Right hindlimb (tissue), 1 donor: ENCODE results near the gene NHEJ1.

Experiments used
- DNase-seq: peaks from one replicate; pipeline ENCODE4 v3.0.0-alpha.2; 2018

The NHEJ1 gene

GRCh38 chr2:219182331-219183150 is 21.9 kb upstream of the NHEJ1 start:
- no peak for DNase-seq

- DNase-seq, result no peak
Measured at GRCh38 chr2:219181531-219181930, 20.9 kb upstream of the NHEJ1 start.

GRCh38 chr2:219180961-219181360 is 20.3 kb upstream of the NHEJ1 start:
- no peak for DNase-seq

- DNase-seq, result no peak
Measured at GRCh38 chr2:219179601-219180465, 19.2 kb upstream of the NHEJ1 start.

- no peak for DNase-seq
Measured at GRCh38 chr2:219178377-219179175, 18.0 kb upstream of the NHEJ1 start.

GRCh38 chr2:219177552-219178376 is 17.1 kb upstream of the NHEJ1 start, which contains the start of gene RETREG2:
TSS of gene RETREG2 (plus strand) at chr2:219178275. CDS start at chr2:219178353, 78 bp downstream.
- peak; percentile 94 for DNase-seq

- peak; percentile 90 for DNase-seq
Measured at GRCh38 chr2:219176818-219177551, 16.4 kb upstream of the NHEJ1 start, which contains the start of gene CNPPD1. TSS of gene CNPPD1 (minus strand) at chr2:219176925. CDS start at chr2:219176828, 97 bp downstream.

GRCh38 chr2:219175928-219176817 is 15.6 kb upstream of the NHEJ1 start:
- DNase-seq, result no peak

GRCh38 chr2:219175486-219175885 is 14.9 kb upstream of the NHEJ1 start:
- no peak for DNase-seq

GRCh38 chr2:219174801-219175200 is 14.2 kb upstream of the NHEJ1 start:
- DNase-seq, result no peak

- DNase-seq, result no peak
Measured at GRCh38 chr2:219174146-219174545, 13.5 kb upstream of the NHEJ1 start.

- no peak for DNase-seq
Measured at GRCh38 chr2:219173176-219173575, 12.6 kb upstream of the NHEJ1 start.

- DNase-seq, result no peak
Measured at GRCh38 chr2:219172231-219173154, 11.9 kb upstream of the NHEJ1 start.

GRCh38 chr2:219171231-219171651 is 10.6 kb upstream of the NHEJ1 start:
- no peak for DNase-seq

- no peak for DNase-seq
Measured at GRCh38 chr2:219169930-219170654, 9.5 kb upstream of the NHEJ1 start, which contains the start of gene SLC23A3. TSS of gene SLC23A3 (minus strand) at chr2:219170029. CDS start at chr2:219169984, 45 bp downstream.

GRCh38 chr2:219168932-219169331 is 8.3 kb upstream of the NHEJ1 start:
- no peak for DNase-seq

GRCh38 chr2:219168526-219168925 is 7.9 kb upstream of the NHEJ1 start:
- no peak for DNase-seq

GRCh38 chr2:219167997-219168396 is 7.4 kb upstream of the NHEJ1 start:
- no peak for DNase-seq
